IMR-90 (cell line): ENCODE measurements around the gene SCLY.

Source experiments
- CHD1 ChIP-seq: IDR thresholded peaks from 2 replicates; pipeline ENCODE4 v1.6.1; 2012; ENCODE audit warnings: low read depth, low read length, improper control_type of control experiment
- CTCF ChIP-seq: conservative IDR thresholded peaks from 2 replicates; pipeline ENCODE4 v1.5.1; 2012; ENCODE audit warnings: mild to moderate bottlenecking, low read depth, low read length, improper control_type of control experiment
- MAFK ChIP-seq: IDR thresholded peaks from 2 replicates; pipeline ENCODE4 v1.6.1; 2012; ENCODE audit warnings: low read depth, low read length, improper control_type of control experiment
- MAZ ChIP-seq: IDR thresholded peaks from 2 replicates; pipeline ENCODE4 v1.6.1; 2012; ENCODE audit warnings: low read depth, mild to moderate bottlenecking, low read length, improper control_type of control experiment, moderate library complexity, borderline replicate concordance
- MXI1 ChIP-seq: IDR thresholded peaks from 2 replicates; pipeline ENCODE4 v1.6.1; 2012; ENCODE audit warnings: low read depth, mild to moderate bottlenecking, low read length, moderate library complexity, borderline replicate concordance
- POLR2A ChIP-seq: IDR thresholded peaks from 2 replicates; pipeline ENCODE4 v1.6.1; 2012; ENCODE audit warnings: mild to moderate bottlenecking, low read depth, low read length
- RAD21 ChIP-seq: IDR thresholded peaks from 2 replicates; pipeline ENCODE4 v1.6.1; 2012; ENCODE audit warnings: low read length, improper control_type of control experiment
- RCOR1 ChIP-seq: IDR thresholded peaks from 2 replicates; pipeline ENCODE4 v1.6.1; 2012; ENCODE audit warnings: mild to moderate bottlenecking, low read length, improper control_type of control experiment; ENCODE audit not compliant: insufficient replicate concordance
- RFX5 ChIP-seq: IDR thresholded peaks from 2 replicates; pipeline ENCODE4 v1.8.0; 2012; ENCODE audit warnings: low read depth, mild to moderate bottlenecking, low read length, moderate library complexity
- SMC3 ChIP-seq: fragments of 150-350 bp; IDR thresholded peaks from 2 replicates; pipeline ENCODE4 v1.6.1; 2016; ENCODE audit warnings: low read depth, mild to moderate bottlenecking, antibody characterized with exemption, low read length, moderate library complexity

GRCh38 chr2:238133499-238134392, 72.9 kb downstream of the SCLY start:
- TF ChIP-seq POLR2A = no peak
- no peak for TF ChIP-seq CTCF
- TF ChIP-seq RFX5 = no peak
- TF ChIP-seq CHD1 = no peak
- no peak for TF ChIP-seq MXI1
- no peak for TF ChIP-seq SMC3
- TF ChIP-seq RAD21 = no peak
- no peak for TF ChIP-seq MAFK
- no peak for TF ChIP-seq MAZ
- no peak for TF ChIP-seq RCOR1
